Sigmoid colon (tissue), 4 donors: ENCODE measurements around the gene CCNDBP1.

Source experiments
- POLR2A ChIP-seq, 2 donors: fragments of 450-650 bp; IDR thresholded peaks; one replicate each; pipeline ENCODE4 v1.6.1; 2016; ENCODE audit warnings: antibody characterized with exemption in 2 of 2, mild to moderate bottlenecking in 2 of 2, moderate library complexity in 2 of 2
- POLR2AphosphoS5 ChIP-seq, 4 donors: sonication (generic); formaldehyde crosslinking; IDR thresholded peaks; one replicate each; pipeline ENCODE4 v1.6.1; 2017; ENCODE audit warnings: antibody characterized with exemption in 4 of 4
- TF ChIP-seq, protein P1 (sequence below), 4 experiments: fragments of 450-650 bp in 3 of 4; fragments of 200-600 bp in 1 of 4; IDR thresholded peaks; one replicate each; pipeline ENCODE4 v1.5.1; 2016 to 2019; ENCODE audit warnings: antibody characterized with exemption in 4 of 4, mild to moderate bottlenecking in 3 of 4, moderate library complexity in 2 of 4

DNA sequence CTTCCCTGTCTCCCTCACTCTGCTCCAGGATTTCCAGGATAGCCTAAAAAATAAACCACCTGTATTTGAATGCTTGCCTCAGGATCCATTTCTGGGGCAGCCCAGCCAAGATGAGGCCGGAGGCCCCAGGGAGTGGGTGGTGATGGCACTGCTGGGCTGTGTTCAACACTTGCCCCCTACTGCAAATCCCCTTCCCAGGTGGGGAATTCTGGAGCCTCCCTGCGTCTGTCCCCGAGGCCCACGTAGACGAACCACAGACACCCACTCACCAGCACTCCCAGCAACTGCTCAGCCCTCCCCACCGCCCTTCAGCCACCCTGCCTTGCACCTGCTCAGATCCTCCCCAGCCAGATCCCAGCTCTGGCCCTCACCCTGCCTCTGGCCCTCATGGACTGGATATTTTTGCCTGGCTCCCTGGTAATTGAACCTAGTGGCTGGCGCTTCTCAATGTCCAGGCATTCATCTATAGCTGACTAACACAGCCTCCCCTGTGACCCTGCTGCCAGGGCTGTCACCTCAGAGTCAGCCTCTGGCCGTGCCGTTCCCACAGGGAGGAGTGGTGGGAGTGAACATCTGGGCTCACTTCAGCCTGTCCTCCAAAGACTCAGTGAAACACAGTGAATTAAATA, 52.8 kb downstream of the CCNDBP1 start:
- TF ChIP-seq, protein P1, sequence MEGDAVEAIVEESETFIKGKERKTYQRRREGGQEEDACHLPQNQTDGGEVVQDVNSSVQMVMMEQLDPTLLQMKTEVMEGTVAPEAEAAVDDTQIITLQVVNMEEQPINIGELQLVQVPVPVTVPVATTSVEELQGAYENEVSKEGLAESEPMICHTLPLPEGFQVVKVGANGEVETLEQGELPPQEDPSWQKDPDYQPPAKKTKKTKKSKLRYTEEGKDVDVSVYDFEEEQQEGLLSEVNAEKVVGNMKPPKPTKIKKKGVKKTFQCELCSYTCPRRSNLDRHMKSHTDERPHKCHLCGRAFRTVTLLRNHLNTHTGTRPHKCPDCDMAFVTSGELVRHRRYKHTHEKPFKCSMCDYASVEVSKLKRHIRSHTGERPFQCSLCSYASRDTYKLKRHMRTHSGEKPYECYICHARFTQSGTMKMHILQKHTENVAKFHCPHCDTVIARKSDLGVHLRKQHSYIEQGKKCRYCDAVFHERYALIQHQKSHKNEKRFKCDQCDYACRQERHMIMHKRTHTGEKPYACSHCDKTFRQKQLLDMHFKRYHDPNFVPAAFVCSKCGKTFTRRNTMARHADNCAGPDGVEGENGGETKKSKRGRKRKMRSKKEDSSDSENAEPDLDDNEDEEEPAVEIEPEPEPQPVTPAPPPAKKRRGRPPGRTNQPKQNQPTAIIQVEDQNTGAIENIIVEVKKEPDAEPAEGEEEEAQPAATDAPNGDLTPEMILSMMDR (IDR thresholded peaks at IDR 0.05): no peak
- TF ChIP-seq POLR2AphosphoS5 (IDR thresholded peaks at IDR 0.05): no peak
- TF ChIP-seq POLR2A (IDR thresholded peaks at IDR 0.05): no peak
